ENCODE measurements around the gene PHRF1. TPM values are rescaled to one million over a fixed set of nuclear protein-coding genes. Genes with fewer than 3 reads are reported as not detected.

Gene PHRF1
- total RNA-seq, 1 experiment from 2014 or later: 48.9 TPM

- Histone ChIP-seq H3K79me2 (ENCODE audit: insufficient read depth, low read length) (no peaks in the 10 kb centered on the region), H3K4me2 (ENCODE audit: insufficient read depth, insufficient read length, low read length) (no peak overlapping the region), H3T11ph (ENCODE audit: low read length) (no peak overlapping the region), H4K5ac (ENCODE audit: insufficient read length, low read depth, low read length) (no peak overlapping the region), H3K14ac (ENCODE audit: insufficient read depth, low read length) (no peak overlapping the region), H3K9me3 (ENCODE audit: control insufficient read depth, low read depth, low read length) (no peaks in the 10 kb centered on the region), H3K56ac (ENCODE audit: insufficient read length, low read depth, low read length) (no peak overlapping the region), H2BK120ac (ENCODE audit: low read depth, low read length, poor library complexity, severe bottlenecking) (no peak overlapping the region), H3K27me3 (ENCODE audit: insufficient read depth, low read length) (no peaks in the 10 kb centered on the region), H4K8ac (replicated peaks; ENCODE audit: insufficient read length, low read depth, low read length) (no peak overlapping the region), H4K91ac (ENCODE audit: insufficient read length, low read depth, low read length) (no peak overlapping the region), H3K4ac (ENCODE audit: low read depth, low read length) (no peak overlapping the region), H2BK15ac (ENCODE audit: low read depth, low read length) (no peak overlapping the region), H3K79me1 (ENCODE audit: insufficient read depth, low read depth, low read length, poor library complexity, severe bottlenecking) (no peaks in the 10 kb centered on the region), H3K23ac (ENCODE audit: insufficient read length, low read depth, low read length) (no peak overlapping the region), H3K4me1 (ENCODE audit: insufficient read depth, low read length) (no peaks in the 10 kb centered on the region), H2AK5ac (ENCODE audit: insufficient read length, low read length) (no peak overlapping the region), H3K27ac (ENCODE audit: insufficient read length, low read depth, low read length) (no peak overlapping the region), H3K23me2 (ENCODE audit: insufficient read length, low read depth, low read length, poor library complexity, severe bottlenecking) (peaks cover 4% of the 10 kb centered on the region), H3K18ac (ENCODE audit: insufficient read length, low read depth, low read length) (no peak overlapping the region), H4K20me1 (ENCODE audit: control insufficient read depth, insufficient read depth, insufficient read length) (no peaks in the 10 kb centered on the region), H2BK12ac (ENCODE audit: insufficient read length, low read depth, low read length) (no peak overlapping the region), H2BK5ac (ENCODE audit: insufficient read length, low read length) (no peak overlapping the region), H3K9ac (ENCODE audit: extremely low read depth, insufficient read length, low read length) (no peak overlapping the region), H2BK20ac (ENCODE audit: low read depth, low read length, poor library complexity, severe bottlenecking) (no peak overlapping the region), H2AFZ (ENCODE audit: low read length) (no peak overlapping the region)
- no peak overlapping the region; a peak in 2 of 7 replicates for H3K27ac Mint-ChIP-seq
- WGBS (ENCODE audit: extremely low coverage, insufficient read length, low lambda C conversion rate): no CpG with 5 or more reads among the region's 14 CpGs
- DNase-seq: no peak
- TF ChIP-seq, protein P1, sequence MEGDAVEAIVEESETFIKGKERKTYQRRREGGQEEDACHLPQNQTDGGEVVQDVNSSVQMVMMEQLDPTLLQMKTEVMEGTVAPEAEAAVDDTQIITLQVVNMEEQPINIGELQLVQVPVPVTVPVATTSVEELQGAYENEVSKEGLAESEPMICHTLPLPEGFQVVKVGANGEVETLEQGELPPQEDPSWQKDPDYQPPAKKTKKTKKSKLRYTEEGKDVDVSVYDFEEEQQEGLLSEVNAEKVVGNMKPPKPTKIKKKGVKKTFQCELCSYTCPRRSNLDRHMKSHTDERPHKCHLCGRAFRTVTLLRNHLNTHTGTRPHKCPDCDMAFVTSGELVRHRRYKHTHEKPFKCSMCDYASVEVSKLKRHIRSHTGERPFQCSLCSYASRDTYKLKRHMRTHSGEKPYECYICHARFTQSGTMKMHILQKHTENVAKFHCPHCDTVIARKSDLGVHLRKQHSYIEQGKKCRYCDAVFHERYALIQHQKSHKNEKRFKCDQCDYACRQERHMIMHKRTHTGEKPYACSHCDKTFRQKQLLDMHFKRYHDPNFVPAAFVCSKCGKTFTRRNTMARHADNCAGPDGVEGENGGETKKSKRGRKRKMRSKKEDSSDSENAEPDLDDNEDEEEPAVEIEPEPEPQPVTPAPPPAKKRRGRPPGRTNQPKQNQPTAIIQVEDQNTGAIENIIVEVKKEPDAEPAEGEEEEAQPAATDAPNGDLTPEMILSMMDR (conservative IDR thresholded peaks at IDR 0.05): no peak
- H3K4me3 Mint-ChIP-seq: peak overlapping the region; percentile 21 to 55; a peak in 2 of 5 replicates
- H3K27me3 Mint-ChIP-seq (ENCODE audit: low read depth): no peaks in the 10 kb centered on the region
- H3K36me3 Mint-ChIP-seq (ENCODE audit: insufficient read depth in 1 of 3, low read depth in 3 of 3): peaks cover 4 to 30% (median 27%) of the 10 kb centered on the region in 3 experiments; a peak in 6 of 7 replicates
- no peaks in the 10 kb centered on the region for H3K9me3 Mint-ChIP-seq
- H3K4me1 Mint-ChIP-seq: peaks cover 4 to 6% of the 10 kb centered on the region in 2 experiments; a peak in 3 of 4 replicates
Measured at GRCh38 chr11:614021-614622, 37.9 kb downstream of the PHRF1 start.
